PFSK-1 (cell line): Measurements from ENCODE around the gene SMAD2.

Experiments used
- FOXP2 ChIP-seq: optimal IDR thresholded peaks from 2 replicates; pipeline ENCODE3; 2011; ENCODE audit warnings: borderline replicate concordance, control low read depth, inconsistent platforms; ENCODE audit not compliant: insufficient read depth; ENCODE audit errors: extremely low read length, extremely low read depth
- POLR2AphosphoS5 ChIP-seq: IDR thresholded peaks from 2 replicates; pipeline ENCODE4 v1.6.1; 2012; ENCODE audit warnings: low read depth, mild to moderate bottlenecking, control low read depth, low read length, moderate library complexity
- REST ChIP-seq, 2 experiments: IDR thresholded peaks; 2 replicates each; pipeline versions ENCODE4 v1.6.1 to v1.8.0; 2011 to 2012; ENCODE audit warnings: low read depth in 2 of 2, low read length in 2 of 2, control low read depth in 1 of 2, inconsistent platforms in 1 of 2, mild to moderate bottlenecking in 1 of 2, moderate library complexity in 1 of 2; ENCODE audit not compliant: insufficient read depth in 1 of 2
- SIN3A ChIP-seq: IDR thresholded peaks from 2 replicates; pipeline ENCODE4 v1.6.1; 2012; ENCODE audit warnings: mild to moderate bottlenecking, low read length, moderate library complexity, borderline replicate concordance; ENCODE audit not compliant: insufficient read depth
- TAF1 ChIP-seq: IDR thresholded peaks from 2 replicates; pipeline ENCODE4 v1.6.1; 2012; ENCODE audit warnings: low read length, control low read depth, borderline replicate concordance; ENCODE audit not compliant: insufficient read depth

The SMAD2 gene

DNA sequence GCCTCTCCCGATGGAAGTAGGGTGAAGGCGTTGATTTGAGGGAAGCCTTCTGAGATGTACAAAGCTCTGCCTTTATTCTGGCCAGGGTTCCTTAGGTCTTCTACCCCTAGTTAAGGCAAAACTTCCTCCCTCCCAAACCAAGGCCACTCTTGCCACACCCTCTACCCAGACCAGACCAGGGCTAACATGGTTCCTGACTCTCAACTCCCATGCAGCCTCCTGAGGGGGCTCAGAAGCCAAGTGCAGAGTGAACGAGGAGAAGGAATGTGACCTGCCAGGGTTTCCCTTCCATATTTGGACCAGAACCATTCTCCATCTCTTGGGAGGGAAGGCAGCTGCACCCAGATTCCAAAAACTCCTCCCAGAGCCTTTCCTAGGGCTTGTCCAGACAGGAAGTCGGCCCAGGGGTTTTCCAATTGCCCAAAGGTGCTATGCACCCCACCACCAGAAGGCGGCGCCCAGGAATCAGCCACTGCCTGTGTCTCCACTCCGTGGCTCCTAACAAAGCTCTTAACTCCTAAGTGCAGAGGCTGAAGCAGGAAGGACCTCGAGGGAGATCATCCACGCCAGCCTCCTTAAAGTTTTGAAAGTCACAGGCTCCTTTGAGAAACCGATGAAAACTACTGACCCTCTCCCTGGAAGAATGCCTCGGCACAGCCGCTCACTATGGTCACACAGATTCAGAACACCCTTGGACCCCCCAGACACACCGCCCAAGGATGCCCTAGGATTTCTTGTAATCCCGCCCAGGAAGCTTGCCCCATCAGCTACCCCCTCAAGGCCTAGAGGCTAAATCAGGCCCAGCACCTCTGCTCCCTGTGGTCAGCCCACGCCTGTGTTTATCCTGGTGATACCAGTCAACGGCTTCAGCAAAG is 157.8 kb downstream of the SMAD2 start:
- TF ChIP-seq TAF1: no peak

- TF ChIP-seq REST (IDR thresholded peaks at IDR 0.05; ENCODE audit: insufficient read depth in 1 of 2, low read depth in 2 of 2, low read length in 2 of 2) (no peak), TAF1 (no peak), FOXP2 (no peak), SIN3A (no peak), POLR2AphosphoS5 (no peak)
These were observed 158.5 kb downstream of the SMAD2 start for GRCh38 chr18:47771922-47772321.

- TF ChIP-seq POLR2AphosphoS5: no peak
These were observed 162.8 kb downstream of the SMAD2 start for GRCh38 chr18:47767699-47768098.
